GM12872 (cell line): ENCODE data around the gene TMEM256.

Experiments used
- CTCF ChIP-seq: IDR thresholded peaks from 3 replicates; pipeline ENCODE4 v1.5.1; 2011; ENCODE audit warnings: low read depth, mild to moderate bottlenecking, low read length, moderate library complexity; ENCODE audit not compliant: insufficient read depth

The TMEM256 gene

GRCh38 chr17:7437369-7437863 is 33.5 kb upstream of the TMEM256 start:
- no peak for TF ChIP-seq CTCF

GRCh38 chr17:7436556-7437368 is 32.9 kb upstream of the TMEM256 start:
- peak; percentile 82 for TF ChIP-seq CTCF

DNA sequence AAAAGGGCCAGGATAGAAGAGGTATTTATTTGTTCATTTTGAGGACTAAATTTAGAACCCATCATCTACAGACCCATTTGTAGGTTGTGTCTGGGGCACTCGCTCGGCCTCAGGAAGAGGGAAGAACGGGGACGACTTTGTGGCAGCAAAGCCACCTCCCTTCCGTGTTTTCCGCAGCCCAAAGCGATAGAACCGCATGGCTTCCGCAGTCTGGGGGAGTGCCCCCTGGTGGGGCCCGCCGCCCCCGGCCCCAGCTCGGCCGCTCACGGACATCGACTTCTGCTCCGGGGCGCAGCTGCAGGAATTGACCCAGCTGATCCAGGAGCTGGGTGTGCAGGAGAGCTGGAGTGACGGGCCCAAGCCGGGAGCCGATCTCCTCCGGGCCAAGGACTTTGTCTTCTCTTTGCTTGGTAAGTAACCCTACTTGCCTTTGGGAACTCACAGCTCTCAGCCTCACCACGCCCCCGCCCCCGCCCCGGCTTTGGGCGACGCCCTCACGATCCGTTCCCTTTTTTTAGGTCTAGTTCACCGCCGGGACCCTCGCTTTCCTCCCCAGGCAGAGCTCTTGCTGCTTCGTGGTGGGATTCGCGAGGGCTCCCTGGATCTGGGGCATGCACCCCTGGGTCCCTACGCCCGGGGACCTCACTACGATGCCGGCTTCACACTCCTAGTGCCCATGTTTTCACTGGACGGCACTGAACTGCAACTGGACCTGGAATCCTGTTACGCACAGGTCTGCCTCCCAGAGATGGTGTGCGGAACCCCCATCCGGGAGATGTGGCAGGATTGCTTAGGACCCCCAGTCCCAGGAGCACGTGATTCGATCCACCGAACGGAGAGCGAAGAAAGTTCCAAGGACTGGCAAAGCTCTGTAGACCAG is 32.0 kb upstream of the TMEM256 start:
- TF ChIP-seq CTCF = peak; percentile 50

- no peak for TF ChIP-seq CTCF
Observed at GRCh38 chr17:7432296-7432695, 28.4 kb upstream of the TMEM256 start.

DNA sequence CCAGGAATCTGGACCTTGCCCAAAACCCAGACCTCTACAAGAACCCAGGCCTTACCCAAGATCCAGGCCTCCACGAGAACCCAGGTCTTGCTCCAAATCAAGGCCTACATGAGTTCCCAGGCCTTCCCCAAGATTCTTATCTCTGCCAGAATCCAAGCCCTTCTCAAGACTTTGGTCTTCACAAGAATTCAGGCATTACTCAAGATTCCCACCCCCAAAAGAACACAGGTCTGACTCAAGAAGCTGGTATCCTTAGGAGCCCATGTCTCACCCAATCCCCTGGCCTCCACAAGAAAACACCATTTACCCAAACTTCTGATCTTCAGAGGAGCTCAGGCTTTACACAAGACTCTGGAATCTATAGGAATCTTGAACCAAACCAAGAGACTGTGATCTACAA is 27.3 kb upstream of the TMEM256 start:
- no peak for TF ChIP-seq CTCF

DNA sequence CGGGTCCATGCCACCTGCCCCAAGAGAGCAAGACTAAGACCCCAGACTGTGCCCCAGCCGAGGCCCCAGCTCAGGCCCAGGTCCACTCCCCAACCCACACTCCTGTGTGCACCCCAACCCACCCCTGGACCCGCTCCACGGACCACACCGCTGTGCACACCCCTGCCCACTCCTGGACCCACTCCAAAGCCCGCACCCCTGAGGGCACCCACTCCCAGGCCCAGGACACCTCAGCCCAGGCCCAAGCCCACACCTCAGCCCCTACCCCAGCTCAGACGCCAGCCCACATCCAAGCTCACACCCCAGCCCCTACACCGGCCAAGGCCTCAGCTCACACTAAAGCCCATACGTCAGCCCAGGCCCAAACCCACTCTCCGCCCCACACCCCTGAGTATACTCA is 25.8 kb upstream of the TMEM256 start:
- TF ChIP-seq CTCF = no peak

- no peak for TF ChIP-seq CTCF
Observed at GRCh38 chr17:7428557-7428956, 24.7 kb upstream of the TMEM256 start, which contains the start of gene SPEM3. Gene SPEM3 (plus strand): TSS chr17:7428857. CDS start chr17:7428903, 46 bp downstream.
